ENCODE data around the gene CAB39. TPM values are rescaled to one million over a fixed set of nuclear protein-coding genes. Genes with fewer than 3 reads are reported as not detected.

The CAB39 gene
- total RNA-seq, 1 donor from 2014 or later, result 59.0 TPM

- H3K4me2 ChIP-seq, result no peak overlapping the region
- TF ChIP-seq EZH2phosphoT487 (IDR thresholded peaks at IDR 0.05) (no peak), CTCF (IDR thresholded peaks at IDR 0.05) (no peak), EZH2 (IDR thresholded peaks at IDR 0.05) (no peak)
- H4K20me1 ChIP-seq (ENCODE audit: low read depth), result no peaks in the 10 kb centered on the region
- H3K9ac ChIP-seq, result no peak overlapping the region
- Mint-ChIP-seq H3K4me3 (no peak overlapping the region), H3K27me3 (ENCODE audit: insufficient read depth, low read depth) (peaks cover 12% of the 10 kb centered on the region), H3K36me3 (no peaks in the 10 kb centered on the region), H3K4me1 (peaks cover 43% of the 10 kb centered on the region), H3K9me3 (peaks cover 5% of the 10 kb centered on the region), H3K27ac (peak overlapping the region; percentile 6)
- no peaks in the 10 kb centered on the region for H3F3A ChIP-seq (ENCODE audit: low read depth)
- H3K4me3 ChIP-seq, result no peak overlapping the region
- H3K4me1 ChIP-seq, result peaks cover 21% of the 10 kb centered on the region
- H2AFZ ChIP-seq (replicated peaks), result peak overlapping the region; percentile 14
- no peak overlapping the region for H3K27ac ChIP-seq
- no peaks in the 10 kb centered on the region for H3K27me3 ChIP-seq
- H3K9me3 ChIP-seq (ENCODE audit: low read depth), result no peaks in the 10 kb centered on the region
- no peaks in the 10 kb centered on the region for H3K79me2 ChIP-seq (ENCODE audit: low read depth)
- DNase-seq (ENCODE audit: low spot score), result no peak
- no peaks in the 10 kb centered on the region for H3K36me3 ChIP-seq
Measured at GRCh38 chr2:230668939-230669303, 43.7 kb upstream of the CAB39 start.

- Histone ChIP-seq H3F3A (ENCODE audit: low read depth) (no peaks in the 10 kb centered on the region), H2AFZ (replicated peaks) (no peak overlapping the region), H3K9me3 (ENCODE audit: low read depth) (no peaks in the 10 kb centered on the region), H3K79me2 (ENCODE audit: low read depth) (no peaks in the 10 kb centered on the region), H3K27ac (no peak overlapping the region), H3K36me3 (no peaks in the 10 kb centered on the region), H3K4me1 (peaks cover 21% of the 10 kb centered on the region), H3K4me2 (no peak overlapping the region), H3K27me3 (no peaks in the 10 kb centered on the region), H4K20me1 (ENCODE audit: low read depth) (no peaks in the 10 kb centered on the region), H3K4me3 (no peak overlapping the region), H3K9ac (no peak overlapping the region)
- H3K36me3 Mint-ChIP-seq, result no peaks in the 10 kb centered on the region
- no peak for DNase-seq (ENCODE audit: low spot score)
- H3K4me3 Mint-ChIP-seq, result no peak overlapping the region
- peaks cover 43% of the 10 kb centered on the region for H3K4me1 Mint-ChIP-seq
- peaks cover 5% of the 10 kb centered on the region for H3K9me3 Mint-ChIP-seq
- peaks cover 12% of the 10 kb centered on the region for H3K27me3 Mint-ChIP-seq (ENCODE audit: insufficient read depth, low read depth)
- H3K27ac Mint-ChIP-seq, result no peak overlapping the region
- no peak for TF ChIP-seq EZH2 (IDR thresholded peaks at IDR 0.05)
- TF ChIP-seq EZH2phosphoT487 (IDR thresholded peaks at IDR 0.05), result no peak
- TF ChIP-seq CTCF (IDR thresholded peaks at IDR 0.05), result no peak
Measured at GRCh38 chr2:230669386-230669950, 43.2 kb upstream of the CAB39 start.

- no peaks in the 10 kb centered on the region for H3K9me3 ChIP-seq (ENCODE audit: low read depth)
- no peak overlapping the region for H3K9ac ChIP-seq
- Mint-ChIP-seq H3K4me3 (no peak overlapping the region), H3K36me3 (no peaks in the 10 kb centered on the region), H3K9me3 (peaks cover 6% of the 10 kb centered on the region), H3K27me3 (ENCODE audit: insufficient read depth, low read depth) (peaks cover 17% of the 10 kb centered on the region), H3K27ac (no peak overlapping the region), H3K4me1 (peaks cover 41% of the 10 kb centered on the region)
- H3K27ac ChIP-seq, result no peak overlapping the region
- H3K4me1 ChIP-seq, result peaks cover 21% of the 10 kb centered on the region
- no peak overlapping the region for H3K4me2 ChIP-seq
- no peak for DNase-seq (ENCODE audit: low spot score)
- H3K79me2 ChIP-seq (ENCODE audit: low read depth), result no peaks in the 10 kb centered on the region
- no peaks in the 10 kb centered on the region for H3K27me3 ChIP-seq
- H2AFZ ChIP-seq (replicated peaks), result no peak overlapping the region
- H4K20me1 ChIP-seq (ENCODE audit: low read depth), result no peaks in the 10 kb centered on the region
- no peaks in the 10 kb centered on the region for H3F3A ChIP-seq (ENCODE audit: low read depth)
- H3K4me3 ChIP-seq, result no peak overlapping the region
- no peaks in the 10 kb centered on the region for H3K36me3 ChIP-seq
- TF ChIP-seq CTCF (IDR thresholded peaks at IDR 0.05) (no peak), EZH2phosphoT487 (IDR thresholded peaks at IDR 0.05) (no peak), EZH2 (IDR thresholded peaks at IDR 0.05) (no peak)
Measured at GRCh38 chr2:230671117-230671516, 41.5 kb upstream of the CAB39 start.

All from neural progenitor cell (in vitro differentiated cells).